GM04504 (cell line): ENCODE measurements around the gene KRT17.

Source experiments
- DNase-seq: peaks from one replicate; pipeline ENCODE4 v3.0.0-alpha.2; 2012; ENCODE audit warnings: low read depth

KRT17 gene

GRCh38 chr17:41571561-41572434 is 52.6 kb downstream of the KRT17 start, which contains the start of gene KRT9:
KRT9 (minus strand) TSS chr17:41572059; CDS start chr17:41571992, 67 bp downstream.
- DNase-seq = no peak
